Natural killer cell (primary cell): ENCODE measurements around the gene ICAM3. TPM values are rescaled to one million over a fixed set of nuclear protein-coding genes. Genes with fewer than 3 reads are reported as not detected.

Experiments
- ATAC-seq, 3 donors: fragments of 150-1000 bp in 2 of 3; fragments of 200-7000 bp in 1 of 3; cut with Tn5 transposase; 1 replicate in 1 of 3; 2 replicates in 2 of 3; pipeline ENCODE4 v1.10.0; 2021; ENCODE audit warnings: mild to moderate bottlenecking in 2 of 3, moderate library complexity in 2 of 3
- DNase-seq, 2 donors: peaks; one replicate each; pipeline versions ENCODE4 v3.0.0 to v3.0.0-alpha.2; 2013 to 2021; ENCODE audit warnings: mixed read lengths in 1 of 2
- H3K27ac ChIP-seq: one replicate; pipeline ENCODE4 v1.5.1; 2013; ENCODE audit warnings: mild to moderate bottlenecking, low read length
- H3K27me3 ChIP-seq: one replicate; pipeline ENCODE4 v1.6.1; 2013; ENCODE audit warnings: low read length; ENCODE audit not compliant: control insufficient read depth, insufficient read depth
- H3K36me3 ChIP-seq: one replicate; pipeline ENCODE4 v1.6.1; 2013; ENCODE audit warnings: low read length; ENCODE audit not compliant: control insufficient read depth, insufficient read depth
- H3K4me1 ChIP-seq: one replicate; pipeline ENCODE4 v1.6.1; 2013; ENCODE audit warnings: low read length; ENCODE audit not compliant: control insufficient read depth, insufficient read depth
- H3K4me3 ChIP-seq: one replicate; pipeline ENCODE4 v1.5.1; 2013; ENCODE audit warnings: low read length
- H3K9me3 ChIP-seq: one replicate; pipeline ENCODE4 v1.6.1; 2013; ENCODE audit warnings: low read length; ENCODE audit not compliant: control insufficient read depth, insufficient read depth
- H3K27ac Mint-ChIP-seq, 2 donors: one replicate each; pipeline ENCODE4 v1.8.0; 2022; ENCODE audit warnings: mild to moderate bottlenecking in 2 of 2, mixed read lengths in 2 of 2, moderate library complexity in 1 of 2
- H3K27me3 Mint-ChIP-seq, 2 donors: one replicate each; pipeline ENCODE4 v1.8.0; 2022; ENCODE audit warnings: low read depth in 2 of 2, mixed read lengths in 2 of 2
- H3K36me3 Mint-ChIP-seq: one replicate; pipeline ENCODE4 v1.8.0; 2022; ENCODE audit warnings: mixed read lengths
- H3K4me1 Mint-ChIP-seq, 2 donors: one replicate each; pipeline ENCODE4 v1.8.0; 2022; ENCODE audit warnings: mixed read lengths in 2 of 2
- H3K4me3 Mint-ChIP-seq: one replicate; pipeline ENCODE4 v1.8.0; 2022; ENCODE audit warnings: mild to moderate bottlenecking, moderate library complexity, mixed read lengths
- H3K9me3 Mint-ChIP-seq, 2 donors: one replicate each; pipeline ENCODE4 v1.8.0; 2022; ENCODE audit warnings: mixed read lengths in 2 of 2
- CTCF ChIP-seq: fragments of 200-600 bp; IDR thresholded peaks from one replicate; pipeline ENCODE4 v1.8.0; 2022; ENCODE audit warnings: antibody characterized with exemption
- WGBS: methylation state at CpG from one replicate; pipeline ENCODE4 v1.1.7; 2013; ENCODE audit warnings: missing lambda C conversion rate; ENCODE audit not compliant: insufficient coverage; 5-methylcytosine and 5-hydroxymethylcytosine counted together
- intact Hi-C: fragments of 100-400 bp; cut with micrococcal nuclease; formaldehyde crosslinking; loops from one replicate; pipeline ENCODE4 v1.14.2; 2022
- total RNA-seq, 4 donors: library from RNA; stranded (reverse); fragments of 120-200 nt in 1 of 4; gene quantifications; one replicate each; pipeline versions ENCODE4 v1.2.3 to v1.2.4, GENCODE V29; 2013 to 2022

ICAM3 gene
- total RNA-seq, 3 donors from 2014 or later (not counting 1 experiment from before 2014, with no cell fraction given): 189 to 224 (median 199) TPM

GRCh38 chr19:10318807-10319682 is 20.4 kb downstream of the ICAM3 start:
- Mint-ChIP-seq H3K27me3 (no peaks in the 10 kb centered on the region), H3K36me3 (no peaks in the 10 kb centered on the region)

DNA sequence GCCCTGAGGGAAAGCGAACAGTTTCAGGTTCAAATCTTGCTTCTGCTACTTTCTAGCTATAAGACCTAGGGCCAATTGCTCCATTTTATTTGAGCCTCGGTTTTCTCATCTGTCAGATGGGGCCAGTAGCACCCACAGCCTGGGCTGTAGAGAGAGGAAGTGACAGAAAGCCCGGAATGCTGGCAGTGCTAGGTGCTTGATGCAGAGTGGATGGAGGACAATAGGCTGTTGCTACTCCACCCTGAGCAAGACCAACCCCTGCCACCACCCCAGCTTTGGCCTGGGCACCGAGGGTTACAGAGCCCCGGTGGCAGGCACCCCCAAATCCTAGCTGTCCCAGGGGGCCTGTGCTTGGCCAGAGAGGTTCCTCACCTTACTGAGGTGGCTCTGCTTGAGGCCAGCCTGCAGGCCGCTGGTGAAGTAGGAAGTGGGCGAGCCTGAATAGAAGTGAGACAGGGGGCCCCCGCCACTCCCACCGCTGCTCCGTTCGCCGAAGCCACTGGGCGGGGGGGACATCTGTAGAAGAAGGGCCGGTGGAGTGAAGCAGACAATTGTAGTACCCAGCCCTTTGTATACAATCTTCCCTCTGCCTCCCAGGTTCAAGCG is 21.5 kb downstream of the ICAM3 start:
- Mint-ChIP-seq H3K4me3 (no peak overlapping the region), H3K4me1 (peaks cover 6 to 36% of the 10 kb centered on the region in 2 donors), H3K27me3 (no peaks in the 10 kb centered on the region), H3K36me3 (no peaks in the 10 kb centered on the region), H3K9me3 (no peaks in the 10 kb centered on the region), H3K27ac (no peak overlapping the region)
- no peak overlapping the region for H3K27ac ChIP-seq
- H3K9me3 ChIP-seq: no peaks in the 10 kb centered on the region
- peaks cover 51% of the 10 kb centered on the region for H3K36me3 ChIP-seq
- ATAC-seq (no peak), DNase-seq (peak in 1 of 2 donors; percentile 1)
- no peaks in the 10 kb centered on the region for H3K27me3 ChIP-seq
- WGBS: 94% methylated on average over 15 of the region's 15 CpGs
- TF ChIP-seq CTCF: no peak
- intact Hi-C loops: no loop called here
- no peak overlapping the region for H3K4me3 ChIP-seq
- peaks cover 12% of the 10 kb centered on the region for H3K4me1 ChIP-seq

More at GRCh38 chr19:10318807-10319682, 20.4 kb downstream of the ICAM3 start:
- no peak for TF ChIP-seq CTCF
- no peaks in the 10 kb centered on the region for H3K9me3 ChIP-seq
- no peaks in the 10 kb centered on the region for H3K27me3 ChIP-seq
- DNase-seq (no peak), ATAC-seq (no peak)
- peaks cover 6 to 36% of the 10 kb centered on the region in 2 donors for H3K4me1 Mint-ChIP-seq
- no peaks in the 10 kb centered on the region for H3K9me3 Mint-ChIP-seq
- peaks cover 12% of the 10 kb centered on the region for H3K4me1 ChIP-seq
- WGBS: 97% methylated on average over 12 of the region's 13 CpGs
- no peak overlapping the region for H3K4me3 Mint-ChIP-seq
- H3K27ac ChIP-seq: no peak overlapping the region
- H3K4me3 ChIP-seq: no peak overlapping the region
- no peak overlapping the region for H3K27ac Mint-ChIP-seq
- peaks cover 62% of the 10 kb centered on the region for H3K36me3 ChIP-seq
- intact Hi-C loops: no loop called here

GRCh38 chr19:10317045-10317856 is 22.2 kb downstream of the ICAM3 start:
- no peaks in the 10 kb centered on the region for H3K36me3 Mint-ChIP-seq
- no peaks in the 10 kb centered on the region for H3K27me3 Mint-ChIP-seq
- Histone ChIP-seq H3K27ac (no peak overlapping the region), H3K36me3 (peaks cover 44% of the 10 kb centered on the region), H3K4me1 (peaks cover 12% of the 10 kb centered on the region), H3K9me3 (no peaks in the 10 kb centered on the region), H3K27me3 (no peaks in the 10 kb centered on the region), H3K4me3 (no peak overlapping the region)
- H3K4me1 Mint-ChIP-seq: peaks cover 6 to 36% of the 10 kb centered on the region in 2 donors
- no peak for ATAC-seq
- peak in 1 of 2 donors; percentile 4 for DNase-seq
- TF ChIP-seq CTCF: no peak
- intact Hi-C loops: no loop called here
- H3K4me3 Mint-ChIP-seq: no peak overlapping the region
- H3K9me3 Mint-ChIP-seq: no peaks in the 10 kb centered on the region
- 91% methylated on average over 29 of the region's 29 CpGs for WGBS
- H3K27ac Mint-ChIP-seq: peak overlapping the region in 1 of 2 donors; percentile 91
